T-cell (primary cell): ENCODE data around the gene EDIL3. TPM values are rescaled to one million over a fixed set of nuclear protein-coding genes. Genes with fewer than 3 reads are reported as not detected.
"Not testable (repeated sequence)": the region's sequence is repeated elsewhere in the genome, so short reads cannot be mapped to it uniquely, and the experiment has no call there.

Experiments
- ATAC-seq, 4 experiments: fragments of 200-7000 bp in 3 of 4; fragments of 150-1000 bp in 1 of 4; cut with Tn5 transposase; replicated peaks in 1 of 4; 1 replicate in 3 of 4; 2 replicates in 1 of 4; pipeline ENCODE4 v1.10.0; 2021; ENCODE audit warnings: moderate library complexity in 3 of 4, mild to moderate bottlenecking in 2 of 4, moderate number of reproducible peaks in 1 of 4
- CTCF ChIA-PET, 2 donors: fragments of 300-600 bp; sonication (Branson Sonifier 250); formaldehyde crosslinking; loops; one replicate each; lab custom pipeline; 2022; ENCODE audit warnings: antibody characterized with exemption in 2 of 2; lab: Charles Lee
- POLR2A ChIA-PET, 2 donors: fragments of 300-600 bp; sonication (Branson Sonifier 250); formaldehyde crosslinking; loops; one replicate each; lab custom pipeline; 2022; ENCODE audit warnings: antibody characterized with exemption in 2 of 2; lab: Charles Lee
- DNase-seq, 35 experiments: peaks; one replicate each; pipeline versions ENCODE4 v3.0.0 to v3.0.0-alpha.2; 2013 to 2023
- H3K27ac ChIP-seq: one replicate; pipeline ENCODE4 v1.5.1; 2013; ENCODE audit warnings: low read length
- H3K27me3 ChIP-seq, 2 experiments: replicated peaks in 1 of 2; 1 replicate in 1 of 2; 2 replicates in 1 of 2; pipeline versions ENCODE4 v1.6.1 to v1.7.0; 2013; ENCODE audit warnings: low read length in 1 of 2, mixed read lengths in 1 of 2; ENCODE audit not compliant: control insufficient read depth in 2 of 2, insufficient read depth in 2 of 2; ENCODE audit errors: extremely low read depth in 1 of 2
- H3K36me3 ChIP-seq, 2 donors: 1 replicate in 1 of 2; 2 replicates in 1 of 2; pipeline versions ENCODE4 v1.6.1 to v1.7.0; 2013; ENCODE audit warnings: low read length in 1 of 2; ENCODE audit not compliant: control insufficient read depth in 2 of 2, insufficient read depth in 1 of 2; ENCODE audit errors: extremely low read depth in 1 of 2
- H3K4me1 ChIP-seq, 2 experiments: 1 replicate in 1 of 2; 2 replicates in 1 of 2; pipeline versions ENCODE4 v1.6.1 to v1.7.0; 2013; ENCODE audit warnings: low read length in 2 of 2, mixed read lengths in 1 of 2; ENCODE audit not compliant: insufficient read depth in 2 of 2, control insufficient read depth in 1 of 2; ENCODE audit errors: extremely low read depth in 1 of 2
- H3K4me3 ChIP-seq, 2 donors: 1 replicate in 1 of 2; 2 replicates in 1 of 2; pipeline versions ENCODE4 v1.5.1 to v1.7.0; 2013; ENCODE audit warnings: mild to moderate bottlenecking in 2 of 2, low read length in 1 of 2, moderate library complexity in 1 of 2; ENCODE audit not compliant: control insufficient read depth in 1 of 2; ENCODE audit errors: extremely low read depth in 1 of 2
- H3K9me3 ChIP-seq: 2 replicates; pipeline ENCODE4 v1.7.0; 2013
- H3K27ac Mint-ChIP-seq, 2 donors: one replicate each; pipeline ENCODE4 v1.8.0; 2020 to 2021; ENCODE audit warnings: mild to moderate bottlenecking in 2 of 2, mixed read lengths in 2 of 2
- H3K27me3 Mint-ChIP-seq, 2 donors: one replicate each; pipeline ENCODE4 v1.8.0; 2021 to 2022; ENCODE audit warnings: mixed read lengths in 2 of 2
- H3K36me3 Mint-ChIP-seq: one replicate; pipeline ENCODE4 v1.8.0; 2021; ENCODE audit warnings: mixed read lengths
- H3K4me1 Mint-ChIP-seq, 3 donors: one replicate each; pipeline ENCODE4 v1.8.0; 2020 to 2022; ENCODE audit warnings: mixed read lengths in 3 of 3, mild to moderate bottlenecking in 1 of 3
- H3K4me3 Mint-ChIP-seq, 3 donors: one replicate each; pipeline ENCODE4 v1.8.0; 2020 to 2022; ENCODE audit warnings: mild to moderate bottlenecking in 3 of 3, mixed read lengths in 3 of 3, moderate library complexity in 3 of 3
- H3K9me3 Mint-ChIP-seq, 3 donors: one replicate each; pipeline ENCODE4 v1.8.0; 2020 to 2022; ENCODE audit warnings: mixed read lengths in 3 of 3
- WGBS: methylation state at CpG from one replicate; pipeline ENCODE4 v1.1.5; 2013; ENCODE audit warnings: missing lambda C conversion rate; ENCODE audit not compliant: insufficient coverage; 5-methylcytosine and 5-hydroxymethylcytosine counted together
- total RNA-seq, 35 experiments: library from RNA in 6 of 35; stranded (reverse) in 6 of 35; fragments of 120-200 nt in 1 of 35; gene quantifications; one replicate each; pipeline versions ENCODE4 v1.2.1 to v1.2.4 and lab custom pipeline; 2013 to 2026

The EDIL3 gene
- total RNA-seq, 5 donors from 2014 or later (not counting 1 experiment from before 2014, with no cell fraction given): 0.07 to 0.18 (median 0.16) TPM; not detected in 2

GRCh38 chr5:84036842-84037241, 347.8 kb downstream of the EDIL3 start:
- H3K27ac Mint-ChIP-seq: no peak overlapping the region
- H3K27me3 Mint-ChIP-seq: no peaks in the 10 kb centered on the region
- 80% methylated on average over 1 of the region's 1 CpG for WGBS

GRCh38 chr5:84032324-84032723, 352.4 kb downstream of the EDIL3 start:
- Mint-ChIP-seq H3K9me3 (peaks cover 5 to 10% (median 10%) of the 10 kb centered on the region in 3 donors), H3K27ac (no peak overlapping the region), H3K36me3 (no peaks in the 10 kb centered on the region), H3K4me1 (no peaks in the 10 kb centered on the region), H3K4me3 (no peak overlapping the region), H3K27me3 (no peaks in the 10 kb centered on the region)
- Histone ChIP-seq H3K4me1 (no peaks in the 10 kb centered on the region), H3K4me3 (no peak overlapping the region), H3K36me3 (no peaks in the 10 kb centered on the region), H3K27ac (no peak overlapping the region), H3K9me3 (no peaks in the 10 kb centered on the region), H3K27me3 (no peaks in the 10 kb centered on the region)
- DNase-seq: no peak
- ChIA-PET POLR2A (no interaction called here), CTCF (no interaction called here)
- no peak for ATAC-seq

More at GRCh38 chr5:84036842-84037241, 347.8 kb downstream of the EDIL3 start:
- ATAC-seq (no peak), DNase-seq (no peak)
- ChIA-PET POLR2A (no interaction called here), CTCF (no interaction called here)
- no peak overlapping the region for H3K4me3 ChIP-seq
- H3K36me3 Mint-ChIP-seq: no peaks in the 10 kb centered on the region
- H3K4me3 Mint-ChIP-seq: no peak overlapping the region
- peaks cover 0 to 8% (median 3%) of the 10 kb centered on the region in 3 donors for H3K9me3 Mint-ChIP-seq
- no peak overlapping the region for H3K27ac ChIP-seq
- no peaks in the 10 kb centered on the region for H3K36me3 ChIP-seq
- H3K27me3 ChIP-seq: no peaks in the 10 kb centered on the region
- no peaks in the 10 kb centered on the region for H3K9me3 ChIP-seq
- no peaks in the 10 kb centered on the region for H3K4me1 ChIP-seq
- no peaks in the 10 kb centered on the region for H3K4me1 Mint-ChIP-seq

- Mint-ChIP-seq H3K27me3 (no peaks in the 10 kb centered on the region), H3K4me3 (no peak overlapping the region), H3K9me3 (peaks cover 7 to 10% (median 8%) of the 10 kb centered on the region in 3 donors), H3K4me1 (no peaks in the 10 kb centered on the region), H3K27ac (no peak overlapping the region), H3K36me3 (no peaks in the 10 kb centered on the region)
- no peak overlapping the region for H3K27ac ChIP-seq
- ChIA-PET CTCF (no interaction called here), POLR2A (no interaction called here)
- no peaks in the 10 kb centered on the region for H3K9me3 ChIP-seq
- no peaks in the 10 kb centered on the region for H3K4me1 ChIP-seq
- DNase-seq (no peak), ATAC-seq (no peak)
- H3K36me3 ChIP-seq: no peaks in the 10 kb centered on the region
- no peak overlapping the region for H3K4me3 ChIP-seq
- H3K27me3 ChIP-seq: no peaks in the 10 kb centered on the region
- 100% methylated on average over 1 of the region's 4 CpGs for whole genome bisulfite sequencing
Observed at GRCh38 chr5:84028093-84028492, 356.6 kb downstream of the EDIL3 start.

- DNase-seq, H3K36me3 ChIP-seq, H3K9me3 ChIP-seq, H3K4me3 Mint-ChIP-seq, CTCF ChIA-PET, H3K27me3 Mint-ChIP-seq, H3K27ac ChIP-seq, POLR2A ChIA-PET, H3K4me3 ChIP-seq, H3K4me1 ChIP-seq, H3K27me3 ChIP-seq, H3K36me3 Mint-ChIP-seq, ATAC-seq, H3K27ac Mint-ChIP-seq, H3K9me3 Mint-ChIP-seq, H3K4me1 Mint-ChIP-seq: not testable (repeated sequence)
- 88% methylated on average over 1 of the region's 3 CpGs for WGBS
Observed at GRCh38 chr5:84018521-84018920, 366.2 kb downstream of the EDIL3 start.

- ChIA-PET POLR2A (no interaction called here), CTCF (no interaction called here)
- Mint-ChIP-seq H3K27me3 (no peaks in the 10 kb centered on the region), H3K4me3 (no peak overlapping the region), H3K36me3 (no peaks in the 10 kb centered on the region), H3K9me3 (peaks cover 4 to 5% (median 4%) of the 10 kb centered on the region in 3 donors), H3K4me1 (no peaks in the 10 kb centered on the region), H3K27ac (no peak overlapping the region)
- ATAC-seq (no peak), DNase-seq (no peak)
- Histone ChIP-seq H3K9me3 (no peaks in the 10 kb centered on the region), H3K36me3 (no peaks in the 10 kb centered on the region), H3K4me3 (no peak overlapping the region), H3K27me3 (no peaks in the 10 kb centered on the region), H3K27ac (no peak overlapping the region), H3K4me1 (no peaks in the 10 kb centered on the region)
- WGBS: 74% methylated on average over 2 of the region's 4 CpGs
Observed at GRCh38 chr5:84017523-84018172, 367.0 kb downstream of the EDIL3 start.

GRCh38 chr5:84016085-84016484, 368.6 kb downstream of the EDIL3 start:
- Histone ChIP-seq H3K36me3 (no peaks in the 10 kb centered on the region), H3K9me3 (no peaks in the 10 kb centered on the region), H3K4me1 (no peaks in the 10 kb centered on the region), H3K27me3 (no peaks in the 10 kb centered on the region), H3K4me3 (no peak overlapping the region), H3K27ac (no peak overlapping the region)
- H3K27me3 Mint-ChIP-seq: no peaks in the 10 kb centered on the region
- H3K36me3 Mint-ChIP-seq: no peaks in the 10 kb centered on the region
- H3K4me3 Mint-ChIP-seq: no peak overlapping the region
- ChIA-PET CTCF (no interaction called here), POLR2A (no interaction called here)
- no peak for ATAC-seq
- no peaks in the 10 kb centered on the region for H3K4me1 Mint-ChIP-seq
- no CpG with 5 or more reads among the region's 3 CpGs for WGBS
- no peak for DNase-seq
- no peak overlapping the region for H3K27ac Mint-ChIP-seq
- H3K9me3 Mint-ChIP-seq: peaks cover 4 to 13% (median 5%) of the 10 kb centered on the region in 3 donors

GRCh38 chr5:84014966-84015365, 369.7 kb downstream of the EDIL3 start:
- Mint-ChIP-seq H3K9me3 (peaks cover 3 to 14% (median 4%) of the 10 kb centered on the region in 3 donors), H3K36me3 (no peaks in the 10 kb centered on the region), H3K4me3 (no peak overlapping the region), H3K4me1 (no peaks in the 10 kb centered on the region), H3K27me3 (no peaks in the 10 kb centered on the region), H3K27ac (no peak overlapping the region)
- H3K9me3 ChIP-seq: no peaks in the 10 kb centered on the region
- ChIA-PET CTCF (no interaction called here), POLR2A (no interaction called here)
- no peak overlapping the region for H3K27ac ChIP-seq
- no peak overlapping the region for H3K4me3 ChIP-seq
- no peaks in the 10 kb centered on the region for H3K36me3 ChIP-seq
- ATAC-seq: no peak
- no peak for DNase-seq
- H3K27me3 ChIP-seq: no peaks in the 10 kb centered on the region
- no peaks in the 10 kb centered on the region for H3K4me1 ChIP-seq
